Loucy (cell line): ENCODE measurements around the gene SHISA3.

ENCODE experiments used
- H2AFZ ChIP-seq: fragments of 200-600 bp; sonication (generic); 2 replicates; pipeline ENCODE4 v1.6.0; 2016; ENCODE audit warnings: antibody characterized with exemption, mild to moderate bottlenecking, low read length, moderate library complexity
- H3F3A ChIP-seq: fragments of 200-600 bp; 2 replicates; pipeline ENCODE4 v1.6.0; 2016; ENCODE audit warnings: antibody characterized with exemption, low read depth, mild to moderate bottlenecking
- H3K27me3 ChIP-seq: fragments of 200-600 bp; sonication (generic); 2 replicates; pipeline ENCODE4 v1.6.1; 2014; ENCODE audit warnings: low read length, mild to moderate bottlenecking; ENCODE audit not compliant: insufficient read depth, poor library complexity, severe bottlenecking
- H3K36me3 ChIP-seq: fragments of 200-600 bp; sonication (generic); 2 replicates; pipeline ENCODE4 v1.6.1; 2016; ENCODE audit warnings: low read length; ENCODE audit not compliant: insufficient read depth
- H3K4me1 ChIP-seq: fragments of 200-600 bp; sonication (generic); 2 replicates; pipeline ENCODE4 v1.5.1; 2014; ENCODE audit warnings: low read length, mild to moderate bottlenecking; ENCODE audit not compliant: insufficient read depth, poor library complexity, severe bottlenecking
- H3K4me2 ChIP-seq: fragments of 200-600 bp; sonication (generic); 2 replicates; pipeline ENCODE4 v1.6.0; 2014; ENCODE audit warnings: antibody characterized with exemption, low read length, low read depth, mild to moderate bottlenecking; ENCODE audit not compliant: poor library complexity, severe bottlenecking
- H3K4me3 ChIP-seq: fragments of 200-600 bp; sonication (generic); 2 replicates; pipeline ENCODE4 v1.5.1; 2014; ENCODE audit warnings: low read length, mild to moderate bottlenecking, mixed read lengths; ENCODE audit not compliant: poor library complexity, severe bottlenecking
- H3K79me2 ChIP-seq: fragments of 200-600 bp; sonication (generic); 2 replicates; pipeline ENCODE4 v1.6.1; 2014; ENCODE audit warnings: low read length; ENCODE audit not compliant: insufficient read depth
- H3K9ac ChIP-seq: fragments of 200-600 bp; sonication (generic); 2 replicates; pipeline ENCODE4 v1.6.0; 2014; ENCODE audit warnings: mild to moderate bottlenecking, low read depth, low read length, moderate library complexity; ENCODE audit not compliant: poor library complexity, severe bottlenecking
- H3K9me2 ChIP-seq: fragments of 200-600 bp; sonication (generic); replicated peaks from 2 replicates; pipeline ENCODE4 v1.6.1; 2016; ENCODE audit warnings: low read depth, low read length, mixed read lengths
- H3K9me3 ChIP-seq: fragments of 200-600 bp; sonication (generic); 2 replicates; pipeline ENCODE4 v1.6.1; 2014; ENCODE audit warnings: mild to moderate bottlenecking, antibody characterized with exemption, low read length, low read depth; ENCODE audit not compliant: insufficient read depth
- H4K20me1 ChIP-seq: fragments of 200-600 bp; sonication (generic); 2 replicates; pipeline ENCODE4 v1.6.0; 2014; ENCODE audit warnings: antibody characterized with exemption, low read length, mild to moderate bottlenecking; ENCODE audit not compliant: insufficient read depth, poor library complexity, severe bottlenecking
- EZH2phosphoT487 ChIP-seq: fragments of 200-600 bp; IDR thresholded peaks from 2 replicates; pipeline ENCODE4 v1.6.1; 2018; ENCODE audit warnings: antibody characterized with exemption, mild to moderate bottlenecking, moderate library complexity, borderline replicate concordance
- TF ChIP-seq, protein P1 (sequence below): fragments of 200-600 bp; sonication (generic); conservative IDR thresholded peaks from 2 replicates; pipeline ENCODE4 v1.5.1; 2014; ENCODE audit warnings: mild to moderate bottlenecking, antibody characterized with exemption, low read length

The SHISA3 gene

DNA sequence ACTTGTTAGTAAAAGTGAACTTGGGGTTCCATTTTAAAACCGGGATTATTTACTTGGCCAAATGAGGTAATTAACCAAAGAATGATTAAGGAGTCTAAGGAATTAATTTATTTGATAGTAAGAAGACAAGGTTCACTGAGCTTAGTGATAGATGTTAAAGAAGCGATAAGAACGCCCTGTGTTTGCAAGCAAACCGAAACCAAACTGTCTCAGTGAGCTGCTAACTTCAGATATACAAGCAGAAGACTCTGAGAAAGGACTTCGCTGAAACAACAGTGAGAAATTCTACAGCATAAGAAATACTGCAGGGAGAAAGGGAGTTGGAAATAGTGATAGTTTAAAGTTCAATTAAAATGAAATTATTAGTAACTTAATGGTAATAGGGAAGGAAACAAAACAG lies 37.6 kb upstream of the SHISA3 start:
- Histone ChIP-seq H3F3A (no peaks in the 10 kb centered on the region), H3K4me2 (no peak overlapping the region), H3K79me2 (no peaks in the 10 kb centered on the region), H3K9me2 (no peaks in the 10 kb centered on the region), H4K20me1 (no peaks in the 10 kb centered on the region), H3K9ac (no peak overlapping the region), H3K4me3 (no peak overlapping the region), H3K27me3 (no peaks in the 10 kb centered on the region), H3K4me1 (no peaks in the 10 kb centered on the region), H3K9me3 (no peaks in the 10 kb centered on the region), H2AFZ (no peak overlapping the region), H3K36me3 (no peaks in the 10 kb centered on the region)
- TF ChIP-seq, protein P1, sequence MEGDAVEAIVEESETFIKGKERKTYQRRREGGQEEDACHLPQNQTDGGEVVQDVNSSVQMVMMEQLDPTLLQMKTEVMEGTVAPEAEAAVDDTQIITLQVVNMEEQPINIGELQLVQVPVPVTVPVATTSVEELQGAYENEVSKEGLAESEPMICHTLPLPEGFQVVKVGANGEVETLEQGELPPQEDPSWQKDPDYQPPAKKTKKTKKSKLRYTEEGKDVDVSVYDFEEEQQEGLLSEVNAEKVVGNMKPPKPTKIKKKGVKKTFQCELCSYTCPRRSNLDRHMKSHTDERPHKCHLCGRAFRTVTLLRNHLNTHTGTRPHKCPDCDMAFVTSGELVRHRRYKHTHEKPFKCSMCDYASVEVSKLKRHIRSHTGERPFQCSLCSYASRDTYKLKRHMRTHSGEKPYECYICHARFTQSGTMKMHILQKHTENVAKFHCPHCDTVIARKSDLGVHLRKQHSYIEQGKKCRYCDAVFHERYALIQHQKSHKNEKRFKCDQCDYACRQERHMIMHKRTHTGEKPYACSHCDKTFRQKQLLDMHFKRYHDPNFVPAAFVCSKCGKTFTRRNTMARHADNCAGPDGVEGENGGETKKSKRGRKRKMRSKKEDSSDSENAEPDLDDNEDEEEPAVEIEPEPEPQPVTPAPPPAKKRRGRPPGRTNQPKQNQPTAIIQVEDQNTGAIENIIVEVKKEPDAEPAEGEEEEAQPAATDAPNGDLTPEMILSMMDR = no peak
- TF ChIP-seq EZH2phosphoT487 = no peak

DNA sequence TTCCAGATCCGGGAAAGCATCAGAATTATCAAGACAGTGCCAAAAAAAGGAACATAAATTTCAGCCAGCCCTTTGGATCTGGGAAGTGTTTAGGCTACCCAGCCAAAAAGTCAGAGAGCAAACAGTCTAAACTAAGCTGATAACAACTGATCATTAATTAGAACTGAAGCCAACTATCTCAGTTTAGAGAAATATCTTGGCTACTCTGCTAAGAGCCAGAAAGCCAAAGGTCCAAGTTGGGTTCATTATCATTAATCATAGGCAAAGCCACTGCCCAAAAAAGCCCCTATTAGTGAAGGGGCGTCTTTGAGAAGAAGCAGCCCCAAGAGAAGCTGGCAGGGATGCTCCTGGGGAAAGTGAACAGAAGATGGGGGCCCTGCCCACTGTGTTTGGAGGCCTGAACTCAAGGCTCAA lies 37.0 kb upstream of the SHISA3 start:
- Histone ChIP-seq H3K36me3 (no peaks in the 10 kb centered on the region), H3K9ac (no peak overlapping the region), H3F3A (no peaks in the 10 kb centered on the region), H3K4me2 (no peak overlapping the region), H4K20me1 (no peaks in the 10 kb centered on the region), H3K4me3 (no peak overlapping the region), H3K9me2 (no peaks in the 10 kb centered on the region), H2AFZ (no peak overlapping the region), H3K27me3 (no peaks in the 10 kb centered on the region), H3K79me2 (no peaks in the 10 kb centered on the region), H3K9me3 (no peaks in the 10 kb centered on the region), H3K4me1 (no peaks in the 10 kb centered on the region)
- TF ChIP-seq, protein P1 = no peak
- no peak for TF ChIP-seq EZH2phosphoT487

DNA sequence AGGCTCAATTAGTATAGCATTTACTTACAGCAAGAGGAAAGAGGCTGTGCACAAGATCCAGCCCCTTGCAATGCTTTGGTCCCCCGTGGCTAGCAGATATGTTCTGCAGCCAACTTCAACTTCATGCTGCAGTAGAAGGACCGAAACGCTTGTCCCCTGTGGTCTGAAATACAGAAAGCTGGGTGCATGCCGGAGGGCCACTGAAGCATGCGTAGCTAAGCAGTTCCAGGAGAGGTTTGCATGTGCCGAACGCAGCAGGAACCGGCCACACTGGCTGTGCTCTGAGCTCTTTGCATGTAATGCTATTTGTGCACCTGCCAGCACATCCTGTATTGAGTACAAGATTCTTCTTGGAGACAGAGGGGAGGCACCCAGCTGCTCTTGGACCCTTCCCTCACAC lies 35.8 kb upstream of the SHISA3 start:
- TF ChIP-seq EZH2phosphoT487 = no peak
- TF ChIP-seq, protein P1 = no peak
- Histone ChIP-seq H4K20me1 (no peaks in the 10 kb centered on the region), H2AFZ (no peak overlapping the region), H3K79me2 (no peaks in the 10 kb centered on the region), H3K4me2 (no peak overlapping the region), H3F3A (no peaks in the 10 kb centered on the region), H3K9ac (no peak overlapping the region), H3K36me3 (no peaks in the 10 kb centered on the region), H3K9me2 (no peaks in the 10 kb centered on the region), H3K9me3 (no peaks in the 10 kb centered on the region), H3K4me3 (no peak overlapping the region), H3K4me1 (no peaks in the 10 kb centered on the region), H3K27me3 (no peaks in the 10 kb centered on the region)
